ENCODE results near the gene OR6K6.
A peak's percentile ranks its signal among the peaks of the same experiment; 100 is the strongest.

The OR6K6 gene

DNA sequence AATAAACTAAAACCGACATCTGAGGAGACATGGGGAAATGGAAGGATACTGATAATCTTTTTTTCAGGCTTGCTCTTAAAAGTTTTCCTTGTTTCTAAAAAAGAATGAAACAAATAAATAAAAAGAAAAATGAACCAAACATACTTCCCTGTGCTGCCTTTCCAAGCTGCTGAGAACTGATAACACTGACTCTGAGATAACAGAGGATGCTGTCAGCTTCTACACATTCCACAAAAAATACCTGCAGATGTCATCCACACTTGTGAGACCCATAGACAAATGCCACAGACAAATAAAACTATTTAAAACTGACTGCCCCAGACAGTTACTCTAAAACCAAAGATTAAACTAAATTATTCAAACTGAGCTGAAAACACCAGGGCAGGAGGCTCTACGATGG lies 22.0 kb upstream of the OR6K6 start:
- DNase-seq (ENCODE audit: low read depth): no peak

DNA sequence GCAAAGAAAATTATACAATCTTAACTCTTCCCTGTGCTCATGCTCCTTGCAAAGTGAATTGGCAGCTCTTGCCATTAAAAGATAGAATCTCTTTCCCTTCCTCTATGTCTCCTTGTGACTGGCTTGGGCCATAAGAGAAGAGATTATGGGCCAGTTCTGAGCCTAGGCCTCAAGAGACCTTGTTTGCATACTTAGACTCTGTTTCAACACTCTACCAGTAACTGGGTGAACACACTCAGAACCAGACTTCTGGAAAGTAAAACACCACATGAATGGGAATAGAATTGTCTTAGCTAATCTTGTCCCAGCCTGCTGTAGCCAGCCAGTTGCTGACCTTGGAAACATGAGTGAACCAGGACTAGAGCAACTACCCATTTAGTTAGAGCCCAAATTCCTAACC lies 18.7 kb upstream of the OR6K6 start:
- Histone ChIP-seq H3K4me1 (ENCODE audit: control insufficient read depth, insufficient read depth, low read length) (peaks cover 3% of the 10 kb centered on the region), H3K27me3 (replicated peaks; ENCODE audit: control insufficient read depth, insufficient read depth, low read length) (peaks cover 8% of the 10 kb centered on the region), H3K4me3 (ENCODE audit: low read length) (no peak overlapping the region), H3K9me3 (ENCODE audit: control insufficient read depth, low read length) (no peaks in the 10 kb centered on the region), H3K36me3 (ENCODE audit: control insufficient read depth, insufficient read depth, low read length, severe bottlenecking) (no peaks in the 10 kb centered on the region), H3K9ac (ENCODE audit: low read length) (no peak overlapping the region)
- DNase-seq (ENCODE audit: low read depth): no peak

More for the DNA sequence above, 22.0 kb upstream of the OR6K6 start:
- Histone ChIP-seq H3K36me3 (ENCODE audit: control insufficient read depth, insufficient read depth, low read length, severe bottlenecking) (no peaks in the 10 kb centered on the region), H3K4me1 (ENCODE audit: control insufficient read depth, insufficient read depth, low read length) (peaks cover 3% of the 10 kb centered on the region), H3K27me3 (replicated peaks; ENCODE audit: control insufficient read depth, insufficient read depth, low read length) (peaks cover 8% of the 10 kb centered on the region), H3K9ac (ENCODE audit: low read length) (no peak overlapping the region), H3K4me3 (ENCODE audit: low read length) (no peak overlapping the region), H3K9me3 (ENCODE audit: control insufficient read depth, low read length) (no peaks in the 10 kb centered on the region)

DNA sequence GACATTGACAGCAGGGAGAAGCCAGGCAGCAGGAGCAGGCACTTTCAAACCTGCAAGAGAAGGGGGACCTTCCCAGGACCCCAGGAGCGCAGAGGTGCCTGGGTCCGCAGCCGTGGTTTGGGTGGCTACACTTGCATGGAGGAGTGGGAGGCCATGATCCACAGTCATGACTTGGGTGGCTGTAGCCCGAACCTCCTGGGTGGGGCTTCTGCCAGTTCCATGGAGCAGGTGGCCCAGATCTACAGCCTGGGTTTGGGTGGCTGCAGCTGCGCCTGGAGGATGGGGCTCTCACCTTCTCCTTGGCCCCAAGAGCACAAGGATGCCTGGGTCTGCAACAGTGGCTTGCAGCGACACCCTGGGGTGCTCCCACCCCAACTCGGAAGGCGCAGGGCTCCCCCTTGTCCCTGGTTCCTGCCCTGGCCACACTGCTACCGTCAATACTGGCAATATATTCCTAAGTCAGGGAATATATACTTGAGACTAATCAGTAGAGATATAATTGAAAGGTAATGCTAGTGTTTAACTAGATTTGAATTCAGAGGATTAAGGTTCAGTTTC lies 2.3 kb upstream of the OR6K6 start:
- Histone ChIP-seq H3K9me3 (ENCODE audit: control insufficient read depth, low read length) (no peaks in the 10 kb centered on the region), H3K4me1 (ENCODE audit: control insufficient read depth, insufficient read depth, low read length) (no peaks in the 10 kb centered on the region), H3K27me3 (replicated peaks; ENCODE audit: control insufficient read depth, insufficient read depth, low read length) (peaks cover 5% of the 10 kb centered on the region), H3K9ac (ENCODE audit: low read length) (no peak overlapping the region), H3K36me3 (ENCODE audit: control insufficient read depth, insufficient read depth, low read length, severe bottlenecking) (no peaks in the 10 kb centered on the region), H3K4me3 (ENCODE audit: low read length) (no peak overlapping the region)
- DNase-seq (ENCODE audit: low read depth): no peak

DNA sequence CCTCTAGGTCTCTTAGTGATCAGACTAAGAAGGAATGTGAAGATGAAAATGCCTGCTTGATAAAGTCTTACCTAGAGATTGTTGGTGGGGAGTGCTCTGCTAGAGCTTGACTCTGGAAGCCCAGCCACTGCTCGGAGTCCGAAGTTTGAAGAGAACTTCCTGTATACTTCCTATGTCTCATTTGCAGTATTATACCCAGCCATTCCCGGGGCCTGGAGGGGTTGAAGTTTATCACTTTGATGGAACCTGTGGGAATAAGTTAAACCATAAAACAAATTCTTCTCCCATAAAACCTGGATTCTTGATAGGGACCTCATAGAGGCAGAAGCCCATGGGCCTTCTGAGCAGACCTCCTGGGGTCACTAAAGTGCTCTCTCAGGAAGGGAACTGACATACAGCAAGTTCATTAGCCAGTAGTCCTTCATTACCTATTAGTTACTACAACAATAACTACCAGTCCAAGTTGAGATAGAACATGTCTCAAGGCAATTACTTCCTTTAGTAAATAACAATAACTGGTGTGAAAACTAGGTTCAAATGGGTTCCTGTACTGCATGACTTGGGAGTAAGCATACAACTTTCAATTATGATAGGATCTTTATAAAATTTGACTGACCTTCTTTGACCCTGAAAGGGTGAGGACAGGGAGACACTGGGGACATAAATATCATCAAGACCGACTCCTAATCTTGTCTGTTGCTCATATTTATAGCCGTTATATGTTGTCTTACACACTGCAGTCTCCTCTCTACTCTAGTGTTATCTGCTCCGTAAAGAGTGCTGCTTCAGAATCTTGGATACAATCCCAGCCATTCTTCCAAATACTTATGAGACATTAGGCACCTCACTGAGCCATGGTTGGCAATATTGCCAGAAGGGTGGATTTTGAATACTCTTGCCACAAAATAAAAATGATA lies 17.7 kb downstream of the OR6K6 start, which contains the start of gene OR6N1:
Gene OR6N1 (minus strand): TSS at position 246 of the 917 bp plus-strand sequence. CDS start 5,513 bp downstream, outside the sequence.
- H3K4me3 ChIP-seq (ENCODE audit: low read length): no peak within 1 kb of the TSS
- H3K9me3 ChIP-seq (ENCODE audit: control insufficient read depth, low read length): peaks cover 2% of the 10 kb centered on the region
- H3K4me1 ChIP-seq (ENCODE audit: control insufficient read depth, insufficient read depth, low read length): no peaks in the 10 kb centered on the region
- H3K9ac ChIP-seq (ENCODE audit: low read length): no peak within 1 kb of the TSS
- no peaks in the 10 kb centered on the region for H3K27me3 ChIP-seq (replicated peaks; ENCODE audit: control insufficient read depth, insufficient read depth, low read length)
- DNase-seq (ENCODE audit: low read depth): no peak
- H3K36me3 ChIP-seq (ENCODE audit: control insufficient read depth, insufficient read depth, low read length, severe bottlenecking): no peaks in the 10 kb centered on the region

DNA sequence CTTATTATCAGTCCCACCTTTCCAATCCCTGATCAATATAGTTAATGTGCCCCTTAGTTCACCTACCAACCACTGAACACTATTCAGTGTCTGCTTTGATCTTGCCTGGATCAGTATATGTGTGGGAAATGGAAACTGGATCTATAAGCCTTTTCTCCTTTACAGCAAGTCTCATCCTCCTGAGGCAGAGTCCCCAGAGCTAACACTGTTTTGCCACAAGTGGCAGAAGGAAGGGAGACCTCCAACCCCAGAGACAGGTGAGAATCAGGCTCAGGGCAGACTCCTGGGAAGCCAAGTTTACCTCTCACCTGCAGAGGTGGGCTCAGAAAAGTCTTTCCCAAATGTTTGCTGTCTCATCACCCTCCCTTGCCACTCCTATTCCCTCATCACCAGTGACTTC lies 26.6 kb downstream of the OR6K6 start, which contains the start of gene OR6N2:
Gene OR6N2 (minus strand): TSS at position 101 of the 400 bp plus-strand sequence. CDS start 3,569 bp downstream, outside the sequence.
- no peaks in the 10 kb centered on the region for H3K36me3 ChIP-seq (ENCODE audit: control insufficient read depth, insufficient read depth, low read length, severe bottlenecking)
- H3K4me1 ChIP-seq (ENCODE audit: control insufficient read depth, insufficient read depth, low read length): no peaks in the 10 kb centered on the region
- DNase-seq (ENCODE audit: low read depth): no peak
- H3K27me3 ChIP-seq (replicated peaks; ENCODE audit: control insufficient read depth, insufficient read depth, low read length): no peaks in the 10 kb centered on the region
- H3K9ac ChIP-seq (ENCODE audit: low read length): no peak within 1 kb of the TSS
- no peak within 1 kb of the TSS for H3K4me3 ChIP-seq (ENCODE audit: low read length)
- peaks cover 2% of the 10 kb centered on the region for H3K9me3 ChIP-seq (ENCODE audit: control insufficient read depth, low read length)

DNA sequence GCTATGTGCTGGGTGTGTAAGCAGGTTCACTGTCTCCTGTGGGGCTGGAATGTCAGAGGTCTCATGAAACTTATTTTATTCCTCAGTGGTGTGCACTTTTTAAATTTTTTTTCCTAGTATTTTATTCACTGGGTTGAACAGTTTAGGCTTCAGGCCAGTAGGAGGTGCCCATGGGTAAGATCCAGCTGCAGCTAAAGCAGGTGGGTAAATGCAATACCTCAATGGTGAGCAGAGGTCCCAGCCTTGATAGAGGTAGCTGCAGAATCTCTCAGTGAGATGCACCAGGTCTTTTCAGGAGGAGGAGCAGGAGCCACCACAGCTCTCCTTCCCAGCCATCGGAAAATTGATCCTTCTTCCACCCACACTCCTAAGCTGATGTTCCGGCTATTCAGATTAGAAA lies 39.1 kb downstream of the OR6K6 start:
- no peaks in the 10 kb centered on the region for H3K4me1 ChIP-seq (ENCODE audit: control insufficient read depth, insufficient read depth, low read length)
- H3K9ac ChIP-seq (ENCODE audit: low read length): no peak overlapping the region
- H3K4me3 ChIP-seq (ENCODE audit: low read length): no peak overlapping the region
- DNase-seq (ENCODE audit: low read depth): no peak
- no peaks in the 10 kb centered on the region for H3K36me3 ChIP-seq (ENCODE audit: control insufficient read depth, insufficient read depth, low read length, severe bottlenecking)
- H3K27me3 ChIP-seq (replicated peaks; ENCODE audit: control insufficient read depth, insufficient read depth, low read length): peaks cover 20% of the 10 kb centered on the region
- H3K9me3 ChIP-seq (ENCODE audit: control insufficient read depth, low read length): no peaks in the 10 kb centered on the region

DNA sequence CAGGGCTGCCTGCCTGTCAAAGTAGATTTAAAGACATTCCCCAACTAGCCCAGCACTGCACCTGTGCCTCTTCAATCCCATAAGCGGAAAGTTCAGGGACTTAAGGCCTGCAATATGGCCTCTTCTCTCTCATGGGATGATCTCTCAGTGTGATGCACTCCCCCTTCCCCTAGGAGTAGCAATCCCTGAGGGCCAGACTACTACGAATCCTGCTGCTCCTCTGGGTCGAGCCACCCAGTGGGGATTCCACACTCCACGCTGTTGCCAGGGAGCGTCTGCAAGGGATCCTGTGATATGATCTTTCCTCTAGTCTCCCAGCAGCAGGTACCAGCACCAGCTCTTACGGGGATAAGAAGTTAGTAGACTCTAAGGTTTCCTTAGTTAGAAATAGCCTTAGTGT lies 39.7 kb downstream of the OR6K6 start:
- no peak overlapping the region for H3K4me3 ChIP-seq (ENCODE audit: low read length)
- no peaks in the 10 kb centered on the region for H3K9me3 ChIP-seq (ENCODE audit: control insufficient read depth, low read length)
- no peaks in the 10 kb centered on the region for H3K4me1 ChIP-seq (ENCODE audit: control insufficient read depth, insufficient read depth, low read length)
- H3K27me3 ChIP-seq (replicated peaks; ENCODE audit: control insufficient read depth, insufficient read depth, low read length): peaks cover 20% of the 10 kb centered on the region
- no peak overlapping the region for H3K9ac ChIP-seq (ENCODE audit: low read length)
- no peaks in the 10 kb centered on the region for H3K36me3 ChIP-seq (ENCODE audit: control insufficient read depth, insufficient read depth, low read length, severe bottlenecking)
- DNase-seq (ENCODE audit: low read depth): no peak

DNA sequence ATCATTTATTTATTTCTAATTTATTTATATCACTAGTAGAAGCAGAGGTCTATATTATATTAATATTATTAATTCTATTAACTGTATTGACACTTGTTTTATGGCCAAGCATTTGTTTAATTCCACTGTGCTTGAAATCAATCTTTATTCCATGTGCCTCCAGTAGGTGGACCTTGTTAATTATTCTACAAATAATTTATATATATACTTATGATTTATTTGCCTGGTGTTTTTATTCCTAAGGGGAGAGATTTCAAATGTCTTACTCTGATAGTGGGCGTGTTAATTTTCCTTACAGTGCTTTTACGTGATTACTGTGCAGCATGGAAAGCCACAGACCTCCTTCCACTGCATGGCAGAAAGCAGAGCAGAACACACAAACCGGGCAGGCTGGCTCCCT lies 44.0 kb downstream of the OR6K6 start:
- Histone ChIP-seq H3K4me1 (ENCODE audit: control insufficient read depth, insufficient read depth, low read length) (no peaks in the 10 kb centered on the region), H3K27me3 (replicated peaks; ENCODE audit: control insufficient read depth, insufficient read depth, low read length) (peaks cover 30% of the 10 kb centered on the region), H3K4me3 (ENCODE audit: low read length) (no peak overlapping the region), H3K36me3 (ENCODE audit: control insufficient read depth, insufficient read depth, low read length, severe bottlenecking) (no peaks in the 10 kb centered on the region), H3K9ac (ENCODE audit: low read length) (no peak overlapping the region), H3K9me3 (ENCODE audit: control insufficient read depth, low read length) (no peaks in the 10 kb centered on the region)
- DNase-seq (ENCODE audit: low read depth): peak; percentile 9

DNA sequence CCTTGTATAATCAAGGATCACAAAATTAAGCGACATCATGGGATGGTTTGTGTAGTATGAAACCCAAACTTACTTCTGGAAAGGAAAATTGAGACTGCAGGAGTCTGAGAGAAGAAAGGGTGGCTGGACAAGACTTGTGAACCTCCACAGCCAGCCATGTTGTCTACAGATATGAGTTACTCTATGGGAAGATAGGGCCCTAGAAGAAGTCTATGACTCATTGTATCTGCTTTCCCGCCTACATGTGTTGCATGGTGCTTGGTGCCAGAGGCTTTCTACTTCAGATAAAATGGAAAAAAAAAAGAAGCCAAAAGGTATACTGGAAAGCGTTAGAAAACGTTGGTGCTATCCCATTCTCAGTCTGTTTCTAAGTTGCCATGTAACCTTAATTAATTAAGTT lies 45.2 kb downstream of the OR6K6 start:
- H3K4me3 ChIP-seq (ENCODE audit: low read length): no peak overlapping the region
- H3K36me3 ChIP-seq (ENCODE audit: control insufficient read depth, insufficient read depth, low read length, severe bottlenecking): no peaks in the 10 kb centered on the region
- no peak overlapping the region for H3K9ac ChIP-seq (ENCODE audit: low read length)
- no peak for DNase-seq (ENCODE audit: low read depth)
- peaks cover 28% of the 10 kb centered on the region for H3K27me3 ChIP-seq (replicated peaks; ENCODE audit: control insufficient read depth, insufficient read depth, low read length)
- H3K4me1 ChIP-seq (ENCODE audit: control insufficient read depth, insufficient read depth, low read length): no peaks in the 10 kb centered on the region
- H3K9me3 ChIP-seq (ENCODE audit: control insufficient read depth, low read length): no peaks in the 10 kb centered on the region

DNA sequence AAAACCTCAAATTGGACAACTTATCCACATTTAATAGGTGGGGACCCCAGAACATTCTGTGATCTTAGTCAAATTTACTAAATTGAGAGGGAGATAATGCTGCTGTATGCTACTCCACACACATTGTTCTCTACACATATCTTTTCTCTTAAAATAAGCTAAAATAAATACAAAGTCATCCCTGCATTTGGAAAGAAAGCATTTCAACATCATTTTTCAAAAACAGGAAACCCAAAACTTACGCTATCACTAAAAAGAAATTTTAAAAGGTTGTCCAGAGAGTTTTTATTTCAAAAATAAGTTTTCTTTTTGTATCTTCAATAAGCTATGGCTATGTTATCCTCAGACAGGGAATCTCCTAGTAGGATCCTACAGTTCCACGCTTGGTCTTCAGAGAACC lies 46.0 kb downstream of the OR6K6 start:
- DNase-seq (ENCODE audit: low read depth): no peak
- Histone ChIP-seq H3K36me3 (ENCODE audit: control insufficient read depth, insufficient read depth, low read length, severe bottlenecking) (no peaks in the 10 kb centered on the region), H3K4me1 (ENCODE audit: control insufficient read depth, insufficient read depth, low read length) (no peaks in the 10 kb centered on the region), H3K27me3 (replicated peaks; ENCODE audit: control insufficient read depth, insufficient read depth, low read length) (peaks cover 27% of the 10 kb centered on the region), H3K4me3 (ENCODE audit: low read length) (no peak overlapping the region), H3K9me3 (ENCODE audit: control insufficient read depth, low read length) (no peaks in the 10 kb centered on the region), H3K9ac (ENCODE audit: low read length) (no peak overlapping the region)

DNA sequence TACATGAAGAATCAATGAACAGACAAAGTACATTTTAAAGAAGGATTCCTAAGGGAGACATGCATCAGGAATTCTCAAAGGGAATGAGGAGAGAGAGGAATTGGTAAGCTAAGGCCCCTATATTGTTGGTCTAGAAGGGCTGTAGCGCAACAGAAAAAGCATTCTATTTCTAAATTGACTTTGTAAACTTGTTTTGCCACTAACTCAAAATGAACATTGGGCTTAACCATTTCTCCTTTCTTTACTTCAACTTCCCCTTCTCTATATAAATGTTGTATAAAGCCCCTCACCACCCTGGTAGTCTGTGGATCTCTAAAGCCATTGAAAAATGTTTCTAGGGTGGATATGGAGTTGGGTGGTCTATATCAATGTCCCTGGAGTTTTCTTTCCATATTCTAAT lies 46.9 kb downstream of the OR6K6 start:
- peaks cover 25% of the 10 kb centered on the region for H3K27me3 ChIP-seq (replicated peaks; ENCODE audit: control insufficient read depth, insufficient read depth, low read length)
- H3K9me3 ChIP-seq (ENCODE audit: control insufficient read depth, low read length): no peaks in the 10 kb centered on the region
- H3K4me1 ChIP-seq (ENCODE audit: control insufficient read depth, insufficient read depth, low read length): no peaks in the 10 kb centered on the region
- H3K36me3 ChIP-seq (ENCODE audit: control insufficient read depth, insufficient read depth, low read length, severe bottlenecking): no peaks in the 10 kb centered on the region
- no peak overlapping the region for H3K9ac ChIP-seq (ENCODE audit: low read length)
- DNase-seq (ENCODE audit: low read depth): no peak
- no peak overlapping the region for H3K4me3 ChIP-seq (ENCODE audit: low read length)
